DND-41 (cell line): ENCODE data around the gene LORICRIN.

Source experiments
- ATAC-seq: fragments of 200-7000 bp; cut with Tn5 transposase; 3 replicates; pipeline ENCODE4 v1.9.1; 2021; ENCODE audit warnings: low read depth; ENCODE audit not compliant: insufficient read depth
- DNase-seq: peaks from one replicate; pipeline ENCODE4 v3.0.0-alpha.2; 2020
- H2AFZ ChIP-seq: 2 replicates; pipeline ENCODE4 v1.6.0; 2012; ENCODE audit warnings: low read depth, low read length
- H3K27ac ChIP-seq: 2 replicates; pipeline ENCODE4 v1.5.1; 2012; ENCODE audit warnings: low read length, inconsistent platforms
- H3K27me3 ChIP-seq: fragments of 200-600 bp; sonication (generic); 2 replicates; pipeline ENCODE4 v1.6.0; 2012; ENCODE audit warnings: low read length, mild to moderate bottlenecking, inconsistent platforms; ENCODE audit not compliant: insufficient read depth, poor library complexity
- H3K36me3 ChIP-seq: 2 replicates; pipeline ENCODE4 v1.5.1; 2012; ENCODE audit warnings: low read length, inconsistent platforms; ENCODE audit not compliant: insufficient read depth
- H3K4me1 ChIP-seq: 2 replicates; pipeline ENCODE4 v1.5.1; 2012; ENCODE audit warnings: mild to moderate bottlenecking, low read length; ENCODE audit not compliant: insufficient read depth
- H3K4me2 ChIP-seq: 2 replicates; pipeline ENCODE4 v1.6.0; 2012; ENCODE audit warnings: mild to moderate bottlenecking, moderate library complexity, low read length, inconsistent platforms; ENCODE audit not compliant: insufficient read depth
- H3K4me3 ChIP-seq, 2 experiments: fragments of 200-600 bp in 1 of 2; shearing (Covaris generic) in 1 of 2; 2 replicates each; pipeline ENCODE4 v1.5.1; 2012 to 2016; ENCODE audit warnings: inconsistent platforms in 2 of 2, low read length in 2 of 2, mild to moderate bottlenecking in 2 of 2, low read depth in 1 of 2, moderate library complexity in 1 of 2
- H3K79me2 ChIP-seq: 2 replicates; pipeline ENCODE4 v1.6.0; 2012; ENCODE audit warnings: low read length, inconsistent platforms; ENCODE audit not compliant: insufficient read depth
- H3K9ac ChIP-seq: 2 replicates; pipeline ENCODE4 v1.6.0; 2012; ENCODE audit warnings: low read depth, mild to moderate bottlenecking, inconsistent platforms, low read length, moderate library complexity
- H3K9me3 ChIP-seq: 2 replicates; pipeline ENCODE4 v1.5.1; 2012; ENCODE audit warnings: low read length, moderate library complexity, mild to moderate bottlenecking, inconsistent platforms; ENCODE audit not compliant: insufficient read depth, severe bottlenecking
- H4K20me1 ChIP-seq: 2 replicates; pipeline ENCODE4 v1.6.0; 2012; ENCODE audit warnings: low read length; ENCODE audit not compliant: insufficient read depth
- EZH2 ChIP-seq: IDR thresholded peaks from 3 replicates; pipeline ENCODE4 v1.6.1; 2012; ENCODE audit warnings: borderline replicate concordance, low read depth, mild to moderate bottlenecking, moderate library complexity, low read length, inconsistent platforms; ENCODE audit not compliant: severe bottlenecking
- TF ChIP-seq, protein P1 (sequence below): IDR thresholded peaks from 2 replicates; pipeline ENCODE4 v1.5.1; 2012; ENCODE audit warnings: borderline replicate concordance, low read length, moderate library complexity, mild to moderate bottlenecking; ENCODE audit not compliant: poor library complexity, severe bottlenecking; ENCODE audit errors: extremely low read depth

LORICRIN gene, protein sequence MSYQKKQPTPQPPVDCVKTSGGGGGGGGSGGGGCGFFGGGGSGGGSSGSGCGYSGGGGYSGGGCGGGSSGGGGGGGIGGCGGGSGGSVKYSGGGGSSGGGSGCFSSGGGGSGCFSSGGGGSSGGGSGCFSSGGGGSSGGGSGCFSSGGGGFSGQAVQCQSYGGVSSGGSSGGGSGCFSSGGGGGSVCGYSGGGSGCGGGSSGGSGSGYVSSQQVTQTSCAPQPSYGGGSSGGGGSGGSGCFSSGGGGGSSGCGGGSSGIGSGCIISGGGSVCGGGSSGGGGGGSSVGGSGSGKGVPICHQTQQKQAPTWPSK

DNA sequence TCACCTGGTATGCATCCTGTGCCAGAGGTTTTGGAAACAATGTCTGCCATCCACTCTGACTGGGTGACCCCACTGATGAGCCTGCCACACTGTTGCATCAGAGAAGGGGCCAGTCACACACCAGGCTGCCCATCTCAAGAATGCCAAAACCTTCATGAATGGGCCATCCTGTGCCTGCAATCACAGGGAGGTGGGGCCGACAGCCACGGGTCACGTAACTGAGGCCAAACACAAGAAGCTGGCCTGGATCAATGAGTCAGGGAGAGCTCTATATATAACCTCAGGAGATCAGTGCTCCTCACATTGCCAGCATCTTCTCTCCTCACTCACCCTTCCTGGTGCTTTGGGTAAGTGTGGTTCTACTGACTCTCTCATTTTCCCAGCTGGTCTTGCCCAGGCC lies at the start of gene LORICRIN:
LORICRIN (plus strand) TSS at position 301 of the 400 bp plus-strand sequence. CDS start 1,263 bp downstream, outside the sequence.
- Histone ChIP-seq H3K27me3 (peaks cover 23% of the 10 kb centered on the region), H3K4me3 (no peak within 1 kb of the TSS), H3K4me2 (no peak within 1 kb of the TSS), H3K27ac (no peak within 1 kb of the TSS), H3K36me3 (no peaks in the 10 kb centered on the region), H3K4me1 (no peaks in the 10 kb centered on the region), H4K20me1 (no peaks in the 10 kb centered on the region), H3K9me3 (no peaks in the 10 kb centered on the region), H2AFZ (no peak within 1 kb of the TSS), H3K9ac (no peak within 1 kb of the TSS), H3K79me2 (no peaks in the 10 kb centered on the region)
- ATAC-seq (no peak), DNase-seq (no peak)
- no peak for TF ChIP-seq EZH2
- TF ChIP-seq, protein P1, sequence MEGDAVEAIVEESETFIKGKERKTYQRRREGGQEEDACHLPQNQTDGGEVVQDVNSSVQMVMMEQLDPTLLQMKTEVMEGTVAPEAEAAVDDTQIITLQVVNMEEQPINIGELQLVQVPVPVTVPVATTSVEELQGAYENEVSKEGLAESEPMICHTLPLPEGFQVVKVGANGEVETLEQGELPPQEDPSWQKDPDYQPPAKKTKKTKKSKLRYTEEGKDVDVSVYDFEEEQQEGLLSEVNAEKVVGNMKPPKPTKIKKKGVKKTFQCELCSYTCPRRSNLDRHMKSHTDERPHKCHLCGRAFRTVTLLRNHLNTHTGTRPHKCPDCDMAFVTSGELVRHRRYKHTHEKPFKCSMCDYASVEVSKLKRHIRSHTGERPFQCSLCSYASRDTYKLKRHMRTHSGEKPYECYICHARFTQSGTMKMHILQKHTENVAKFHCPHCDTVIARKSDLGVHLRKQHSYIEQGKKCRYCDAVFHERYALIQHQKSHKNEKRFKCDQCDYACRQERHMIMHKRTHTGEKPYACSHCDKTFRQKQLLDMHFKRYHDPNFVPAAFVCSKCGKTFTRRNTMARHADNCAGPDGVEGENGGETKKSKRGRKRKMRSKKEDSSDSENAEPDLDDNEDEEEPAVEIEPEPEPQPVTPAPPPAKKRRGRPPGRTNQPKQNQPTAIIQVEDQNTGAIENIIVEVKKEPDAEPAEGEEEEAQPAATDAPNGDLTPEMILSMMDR, result no peak

DNA sequence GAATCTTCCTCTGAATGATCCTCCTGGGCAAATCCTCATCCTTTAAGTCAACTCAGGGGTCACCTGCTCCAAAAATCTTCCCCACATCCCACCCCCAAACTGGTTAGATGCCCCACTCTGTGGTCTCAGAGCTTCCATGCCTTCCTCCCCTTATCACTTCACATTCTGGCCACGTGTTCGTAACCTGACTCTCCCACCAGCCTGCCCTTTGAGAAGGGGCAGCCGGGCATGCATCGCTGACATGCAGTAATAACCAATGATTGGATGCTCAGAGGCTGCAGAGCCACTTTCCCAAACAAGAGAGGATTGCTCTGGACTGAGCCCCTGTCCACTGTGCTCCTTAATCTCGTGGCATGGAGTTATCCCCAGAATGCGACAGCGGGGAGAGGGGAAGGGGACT lies 49.3 kb upstream of the LORICRIN start:
- no peak for ATAC-seq
- Histone ChIP-seq H3K27ac (no peak overlapping the region), H3K4me3 (no peak overlapping the region), H3K27me3 (peaks cover 5% of the 10 kb centered on the region), H3K9ac (no peak overlapping the region), H3K79me2 (no peaks in the 10 kb centered on the region), H3K4me1 (no peaks in the 10 kb centered on the region), H3K4me2 (no peak overlapping the region), H3K36me3 (no peaks in the 10 kb centered on the region), H2AFZ (no peak overlapping the region), H4K20me1 (no peaks in the 10 kb centered on the region), H3K9me3 (no peaks in the 10 kb centered on the region)
- TF ChIP-seq EZH2, result no peak
- TF ChIP-seq, protein P1, result no peak
- DNase-seq, result no peak

DNA sequence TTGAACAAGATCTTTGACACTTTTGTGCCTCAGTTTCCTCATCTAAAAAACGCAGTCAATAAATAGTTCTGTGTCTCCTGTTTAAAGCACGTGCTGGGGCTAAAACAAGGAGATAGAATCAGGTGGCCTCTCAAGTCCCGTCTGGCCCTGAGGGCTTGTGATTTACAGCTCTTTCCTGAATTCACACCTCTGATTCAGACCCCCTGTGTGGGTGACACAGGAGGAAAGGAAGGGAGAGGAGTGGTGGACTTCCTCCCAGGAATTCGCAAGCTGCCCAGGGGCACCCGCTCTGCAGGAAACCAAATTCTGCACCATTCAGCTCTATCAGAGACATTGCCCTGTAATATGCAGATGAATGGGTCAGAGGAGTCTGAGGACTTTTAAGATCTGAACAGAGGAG lies 47.3 kb upstream of the LORICRIN start:
- ATAC-seq (no peak), DNase-seq (no peak)
- Histone ChIP-seq H3K27ac (no peak overlapping the region), H3K4me1 (no peaks in the 10 kb centered on the region), H3K36me3 (no peaks in the 10 kb centered on the region), H3K79me2 (no peaks in the 10 kb centered on the region), H3K9ac (no peak overlapping the region), H3K9me3 (no peaks in the 10 kb centered on the region), H3K27me3 (peaks cover 5% of the 10 kb centered on the region), H3K4me2 (no peak overlapping the region), H2AFZ (no peak overlapping the region), H4K20me1 (no peaks in the 10 kb centered on the region), H3K4me3 (no peak overlapping the region)
- no peak for TF ChIP-seq EZH2
- TF ChIP-seq, protein P1, result no peak
